IMR-90 (cell line): Measurements from ENCODE around the gene KRTAP20-1. TPM values are rescaled to one million over a fixed set of nuclear protein-coding genes. Genes with fewer than 3 reads are reported as not detected.

Source experiments
- ATAC-seq: fragments of 200-7000 bp; cut with Tn5 transposase; 2 replicates; pipeline ENCODE4 v1.9.1; 2020; ENCODE audit warnings: low read depth, mild to moderate bottlenecking, moderate library complexity
- BruUV-seq: library from RNA; stranded (reverse); fragments of 400-500 nt; replicated peaks from 2 replicates; lab custom pipeline; 2021; lab: Mats Ljungman, UMichigan
- CTCF ChIA-PET: fragments of 300-600 bp; formaldehyde crosslinking; extraction: SDS; loops from one replicate; lab custom pipeline; 2021; ENCODE audit warnings: antibody characterized with exemption; lab: Yijun Ruan, JAX
- POLR2A ChIA-PET: fragments of 300-600 bp; sonication (Branson Sonifier 250); formaldehyde crosslinking; loops from one replicate; lab custom pipeline; 2022; ENCODE audit warnings: antibody characterized with exemption; ENCODE audit not compliant: unreplicated experiment; lab: Charles Lee
- DNase-seq: peaks from one replicate; pipeline ENCODE4 v3.0.0; 2013
- H2AFZ ChIP-seq: replicated peaks from 2 replicates; pipeline ENCODE3; 2013; ENCODE audit warnings: low read length, mild to moderate bottlenecking; ENCODE audit not compliant: poor library complexity
- H2AK5ac ChIP-seq: 2 replicates; pipeline ENCODE4 v1.6.1; 2013; ENCODE audit warnings: low read depth, low read length, inconsistent platforms
- H2AK9ac ChIP-seq: replicated peaks from 2 replicates; pipeline ENCODE3; 2013; ENCODE audit warnings: mild to moderate bottlenecking, low read depth, low read length, moderate library complexity; ENCODE audit not compliant: poor library complexity
- H2BK120ac ChIP-seq: 2 replicates; pipeline ENCODE4 v1.6.1; 2013; ENCODE audit warnings: low read depth, low read length, inconsistent platforms
- H2BK15ac ChIP-seq: 3 replicates; pipeline ENCODE4 v1.6.1; 2013; ENCODE audit warnings: low read depth, low read length, inconsistent platforms
- H2BK20ac ChIP-seq: 2 replicates; pipeline ENCODE4 v1.6.1; 2013; ENCODE audit warnings: low read depth, mild to moderate bottlenecking, inconsistent platforms, low read length, moderate library complexity
- H2BK5ac ChIP-seq: 2 replicates; pipeline ENCODE4 v1.6.1; 2013; ENCODE audit warnings: mild to moderate bottlenecking, low read depth, low read length, inconsistent platforms; ENCODE audit not compliant: poor library complexity, severe bottlenecking
- H3K14ac ChIP-seq: replicated peaks from 2 replicates; pipeline ENCODE4 v1.6.1; 2013; ENCODE audit warnings: low read depth, low read length, inconsistent platforms
- H3K18ac ChIP-seq: 2 replicates; pipeline ENCODE4 v1.6.1; 2013; ENCODE audit warnings: low read depth, low read length, control low read depth
- H3K23ac ChIP-seq: 2 replicates; pipeline ENCODE4 v1.6.1; 2013; ENCODE audit warnings: low read depth, low read length, inconsistent platforms
- H3K27ac ChIP-seq: 2 replicates; pipeline ENCODE4 v1.5.1; 2013; ENCODE audit warnings: mild to moderate bottlenecking, control low read depth, low read length; ENCODE audit not compliant: insufficient read depth
- H3K27me3 ChIP-seq: 2 replicates; pipeline ENCODE4 v1.6.1; 2013; ENCODE audit warnings: low read length; ENCODE audit not compliant: control insufficient read depth, insufficient read depth
- H3K36me3 ChIP-seq: 2 replicates; pipeline ENCODE4 v1.6.1; 2013; ENCODE audit warnings: low read length, mixed read lengths; ENCODE audit not compliant: control insufficient read depth, insufficient read depth
- H3K4ac ChIP-seq: 2 replicates; pipeline ENCODE4 v1.6.1; 2013; ENCODE audit warnings: low read depth, low read length, inconsistent platforms
- H3K4me1 ChIP-seq: 2 replicates; pipeline ENCODE4 v1.6.1; 2013; ENCODE audit warnings: low read length, mixed read lengths; ENCODE audit not compliant: control insufficient read depth, insufficient read depth
- H3K4me2 ChIP-seq: 2 replicates; pipeline ENCODE4 v1.6.1; 2013; ENCODE audit warnings: low read depth, mild to moderate bottlenecking, control low read depth, low read length, moderate library complexity
- H3K4me3 ChIP-seq: 2 replicates; pipeline ENCODE4 v1.5.1; 2013; ENCODE audit warnings: low read depth, mild to moderate bottlenecking, control low read depth, low read length, moderate library complexity; ENCODE audit not compliant: insufficient read depth
- H3K56ac ChIP-seq: 2 replicates; pipeline ENCODE4 v1.6.1; 2013; ENCODE audit warnings: low read length, inconsistent platforms; ENCODE audit not compliant: insufficient read depth; ENCODE audit errors: extremely low read depth
- H3K79me1 ChIP-seq, 2 experiments: 2 replicates each; pipeline ENCODE4 v1.6.1; 2013; ENCODE audit warnings: low read length in 2 of 2, inconsistent platforms in 1 of 2, low read depth in 1 of 2
- H3K9ac ChIP-seq: 2 replicates; pipeline ENCODE4 v1.6.1; 2013; ENCODE audit warnings: low read depth, low read length, control low read depth
- H3K9me1 ChIP-seq: 2 replicates; pipeline ENCODE4 v1.6.1; 2013; ENCODE audit warnings: low read length, inconsistent platforms; ENCODE audit not compliant: insufficient read depth
- H3K9me3 ChIP-seq: 2 replicates; pipeline ENCODE4 v1.6.1; 2013; ENCODE audit warnings: low read length; ENCODE audit not compliant: control insufficient read depth, insufficient read depth
- H4K20me1 ChIP-seq: 2 replicates; pipeline ENCODE4 v1.6.1; 2013; ENCODE audit warnings: low read length, inconsistent platforms; ENCODE audit not compliant: insufficient read depth
- H4K5ac ChIP-seq: 2 replicates; pipeline ENCODE4 v1.6.1; 2013; ENCODE audit warnings: mild to moderate bottlenecking, low read depth, low read length, control low read depth
- H4K8ac ChIP-seq, 2 experiments: 2 replicates each; pipeline ENCODE4 v1.6.1; 2013; ENCODE audit warnings: low read depth in 2 of 2, low read length in 2 of 2, control low read depth in 1 of 2, inconsistent platforms in 1 of 2
- H4K91ac ChIP-seq: 2 replicates; pipeline ENCODE4 v1.6.1; 2013; ENCODE audit warnings: low read depth, low read length, inconsistent platforms; ENCODE audit not compliant: insufficient read depth
- MXI1 ChIP-seq: IDR thresholded peaks from 2 replicates; pipeline ENCODE4 v1.6.1; 2012; ENCODE audit warnings: low read depth, mild to moderate bottlenecking, low read length, moderate library complexity, borderline replicate concordance
- RFX5 ChIP-seq: IDR thresholded peaks from 2 replicates; pipeline ENCODE4 v1.8.0; 2012; ENCODE audit warnings: low read depth, mild to moderate bottlenecking, low read length, moderate library complexity
- dilution Hi-C: fragments of 300-500 bp; cut with HindIII; formaldehyde crosslinking; loops from one replicate; pipeline ENCODE4 v1.14.3; 2018; ENCODE audit warnings: low sequenced_read_pairs; ENCODE audit not compliant: unreplicated experiment
- in situ Hi-C: fragments of 300-500 bp; cut with MboI; formaldehyde crosslinking; loops from 3 replicates; pipeline ENCODE4 v1.14.3; 2019; ENCODE audit warnings: low sequenced_read_pairs, inconsistent platforms, mixed read lengths
- intact Hi-C: fragments of 100-400 bp; cut with micrococcal nuclease; formaldehyde crosslinking; loops from 2 replicates; pipeline ENCODE4 v1.10.0; 2022
- polyA plus RNA-seq, 3 experiments: library from polyadenylated mRNA; depleted of rRNA; stranded (reverse); fragments of >200 nt; gene quantifications; 2 replicates each; pipeline ENCODE4 v1.2.3, GENCODE V29; 2012; ENCODE audit warnings: low replicate concordance in 1 of 3
- total RNA-seq: library from RNA; depleted of rRNA; stranded (reverse); fragments of >200 nt; gene quantifications from 2 replicates; pipeline ENCODE4 v1.2.3, GENCODE V29; 2012

The KRTAP20-1 gene
- total and polyA plus RNA-seq, 2 of the 4 experiments (the other 2 are of a cell fraction), result not detected

DNA sequence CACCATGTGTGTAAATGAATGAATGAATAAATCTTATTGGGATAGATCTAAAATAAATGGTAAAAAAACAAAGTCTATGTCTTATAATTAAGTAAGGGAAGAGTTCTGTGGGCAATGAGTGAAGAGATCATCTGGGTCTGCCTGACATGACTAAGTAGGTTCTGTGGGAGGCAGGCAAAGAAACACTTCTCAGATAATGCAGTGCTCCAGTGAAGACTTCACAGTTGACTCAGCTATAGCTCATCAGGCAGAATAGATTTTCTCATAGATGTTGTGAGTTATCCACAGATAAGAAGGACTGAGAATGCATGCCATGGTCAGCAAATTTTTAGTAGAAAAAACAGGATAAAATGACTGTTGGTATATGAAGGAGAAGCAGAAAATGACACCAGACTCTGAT, 38.5 kb upstream of the KRTAP20-1 start:
- H4K5ac ChIP-seq, result no peak overlapping the region
- no peaks in the 10 kb centered on the region for H3K4me1 ChIP-seq
- H3K79me1 ChIP-seq, result no peaks in the 10 kb centered on the region
- H2BK20ac ChIP-seq, result no peak overlapping the region
- peaks cover 7% of the 10 kb centered on the region for H3K9me3 ChIP-seq
- H2AK9ac ChIP-seq, result no peak overlapping the region
- no peak overlapping the region for H2BK120ac ChIP-seq
- no peak overlapping the region for H3K23ac ChIP-seq
- no peak overlapping the region for H2BK15ac ChIP-seq
- no TSS peak for BruUV-seq
- TF ChIP-seq RFX5, result no peak
- TF ChIP-seq MXI1, result no peak
- no peak for DNase-seq
- H4K91ac ChIP-seq, result no peak overlapping the region
- H2AK5ac ChIP-seq, result no peak overlapping the region
- no peak overlapping the region for H3K4me2 ChIP-seq
- no peaks in the 10 kb centered on the region for H4K20me1 ChIP-seq
- dilution Hi-C loops, result no loop called here
- no peak overlapping the region for H3K14ac ChIP-seq
- no peaks in the 10 kb centered on the region for H3K27me3 ChIP-seq
- no peak overlapping the region for H3K4ac ChIP-seq
- no peaks in the 10 kb centered on the region for H3K9me1 ChIP-seq
- ChIA-PET POLR2A (no interaction called here), CTCF (no interaction called here)
- H4K8ac ChIP-seq, result no peak overlapping the region
- no peak overlapping the region for H3K56ac ChIP-seq
- no peaks in the 10 kb centered on the region for H3K36me3 ChIP-seq
- ATAC-seq, result no peak
- intact Hi-C loops, result no loop called here
- in situ Hi-C loops, result no loop called here
- H3K4me3 ChIP-seq, result no peak overlapping the region
- no peak overlapping the region for H3K27ac ChIP-seq
- no peak overlapping the region for H3K9ac ChIP-seq
- no peak overlapping the region for H3K18ac ChIP-seq
- H2AFZ ChIP-seq, result no peak overlapping the region
- H2BK5ac ChIP-seq, result no peak overlapping the region
